Stimulated activated memory B cell treated with anti-CD40 and anti-IgM and Interleukin-4, amounts not matched to agents 10 μg/mL and 1 μg/mL and 100 μg/mL, for 72 hours (primary cell): Measurements from ENCODE around the gene CRACDL.

Experiments
- ATAC-seq: fragments of 150-1000 bp; cut with Tn5 transposase; 2 replicates; pipeline ENCODE4 v1.10.0; 2021
- H3K27ac Mint-ChIP-seq: one replicate; pipeline ENCODE4 v1.8.0; 2022; ENCODE audit warnings: mild to moderate bottlenecking, mixed read lengths
- H3K27me3 Mint-ChIP-seq: one replicate; pipeline ENCODE4 v1.8.0; 2022; ENCODE audit warnings: mixed read lengths
- H3K36me3 Mint-ChIP-seq: one replicate; pipeline ENCODE4 v1.8.0; 2022; ENCODE audit warnings: mixed read lengths
- H3K4me1 Mint-ChIP-seq: one replicate; pipeline ENCODE4 v1.8.0; 2022; ENCODE audit warnings: mixed read lengths
- H3K4me3 Mint-ChIP-seq: one replicate; pipeline ENCODE4 v1.8.0; 2022; ENCODE audit warnings: mild to moderate bottlenecking, moderate library complexity, mixed read lengths
- H3K9me3 Mint-ChIP-seq: one replicate; pipeline ENCODE4 v1.8.0; 2022; ENCODE audit warnings: mixed read lengths

The CRACDL gene

DNA sequence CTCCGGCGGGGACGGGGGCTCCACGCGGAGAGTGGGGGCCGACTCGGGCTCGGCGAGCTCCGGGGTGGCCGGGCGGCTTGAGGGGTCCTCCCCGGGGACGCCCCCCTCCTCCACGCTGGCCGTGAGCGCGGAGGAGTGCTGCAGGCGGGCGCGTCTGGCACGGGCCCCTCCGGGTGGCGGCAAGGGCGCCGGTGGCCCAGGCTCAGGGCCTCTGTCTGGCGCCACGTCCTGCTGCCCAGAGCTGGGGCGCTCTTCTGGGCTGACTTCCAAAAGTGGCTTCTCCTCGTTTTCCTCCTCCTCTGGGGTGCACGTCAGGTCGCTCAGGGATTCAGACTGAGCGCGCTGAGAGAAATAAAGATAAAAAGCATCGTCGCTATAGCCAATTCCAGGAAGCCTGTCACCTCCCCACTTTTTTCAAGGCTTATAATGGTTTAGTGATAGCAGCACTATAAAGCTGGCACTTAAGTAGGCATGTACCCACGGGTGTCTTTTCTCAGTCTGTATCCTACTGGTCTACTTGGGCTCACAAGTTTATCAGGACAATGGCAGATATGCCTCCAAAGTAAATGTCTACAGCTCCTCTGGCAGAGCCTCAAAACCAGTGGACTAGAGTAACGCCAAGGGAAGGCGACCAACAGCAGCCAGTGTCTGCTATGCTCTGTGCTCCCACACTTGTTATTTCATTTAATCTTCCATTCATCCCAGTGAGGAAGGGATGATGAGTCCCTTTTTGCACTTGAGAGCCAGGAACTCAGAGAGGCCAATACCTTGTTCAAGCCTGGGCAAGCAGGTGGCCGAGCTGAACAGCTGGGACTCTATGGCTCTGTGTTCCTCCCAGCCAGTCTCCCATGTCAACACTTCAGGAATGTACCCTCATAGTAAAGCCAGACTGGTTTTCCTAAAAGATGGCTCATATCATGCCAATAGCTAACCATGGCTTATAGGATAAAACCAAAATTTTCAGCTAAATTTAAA lies 112.5 kb downstream of the CRACDL start:
- peaks cover 12% of the 10 kb centered on the region for H3K4me1 Mint-ChIP-seq
- peak overlapping the region; percentile 44 for H3K4me3 Mint-ChIP-seq
- no peaks in the 10 kb centered on the region for H3K36me3 Mint-ChIP-seq
- H3K27me3 Mint-ChIP-seq, result no peaks in the 10 kb centered on the region
- H3K27ac Mint-ChIP-seq, result peak overlapping the region; percentile 57
- no peaks in the 10 kb centered on the region for H3K9me3 Mint-ChIP-seq
- ATAC-seq, result peak; percentile 31

DNA sequence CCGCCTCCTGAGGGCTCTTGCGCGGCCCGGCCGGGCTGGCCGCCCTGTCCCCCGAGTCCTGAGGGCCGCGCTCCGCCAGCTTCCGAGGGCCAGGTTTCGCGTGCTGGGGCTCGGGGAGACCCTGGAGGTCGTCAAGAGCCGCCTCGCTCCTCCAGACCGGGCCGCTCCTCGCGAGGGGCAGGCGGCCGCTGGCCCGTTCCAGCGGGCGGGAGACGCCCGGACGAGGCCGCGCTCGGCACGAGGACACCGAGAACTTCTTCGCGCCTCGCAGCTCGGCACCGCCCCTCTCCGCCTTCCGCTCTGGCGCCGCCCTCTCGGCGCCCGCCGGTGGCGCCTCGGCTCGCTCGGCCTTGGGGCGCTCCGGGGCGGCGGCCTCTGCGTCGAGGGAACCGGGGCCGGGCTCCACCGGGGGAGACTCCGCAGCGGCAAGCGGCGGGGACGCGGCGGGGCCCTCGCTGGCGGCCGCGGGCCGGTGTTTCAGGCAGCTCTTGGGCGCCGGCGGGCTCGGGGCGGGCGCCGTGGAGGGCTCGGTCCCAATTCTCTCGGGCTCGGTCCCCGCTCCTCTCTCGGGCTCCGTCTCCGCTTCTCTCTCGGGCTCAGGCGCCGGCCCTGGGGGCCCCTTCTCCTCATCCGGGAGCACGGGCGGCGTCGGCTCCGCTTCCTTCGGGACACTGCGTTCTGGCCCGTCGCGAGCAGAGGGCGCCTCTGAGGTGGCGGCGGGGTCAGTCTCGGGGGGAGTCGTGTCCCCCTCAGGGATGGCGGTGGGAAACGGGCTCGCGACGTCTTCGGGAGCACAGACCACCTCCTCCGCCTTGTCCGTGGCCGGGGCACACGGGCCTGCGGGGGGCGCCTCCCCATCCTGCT lies 113.5 kb downstream of the CRACDL start:
- no peak overlapping the region for H3K27ac Mint-ChIP-seq
- peaks cover 12% of the 10 kb centered on the region for H3K4me1 Mint-ChIP-seq
- no peaks in the 10 kb centered on the region for H3K36me3 Mint-ChIP-seq
- H3K9me3 Mint-ChIP-seq, result no peaks in the 10 kb centered on the region
- no peaks in the 10 kb centered on the region for H3K27me3 Mint-ChIP-seq
- H3K4me3 Mint-ChIP-seq, result peak overlapping the region; percentile 73
- peak; percentile 60 for ATAC-seq

DNA sequence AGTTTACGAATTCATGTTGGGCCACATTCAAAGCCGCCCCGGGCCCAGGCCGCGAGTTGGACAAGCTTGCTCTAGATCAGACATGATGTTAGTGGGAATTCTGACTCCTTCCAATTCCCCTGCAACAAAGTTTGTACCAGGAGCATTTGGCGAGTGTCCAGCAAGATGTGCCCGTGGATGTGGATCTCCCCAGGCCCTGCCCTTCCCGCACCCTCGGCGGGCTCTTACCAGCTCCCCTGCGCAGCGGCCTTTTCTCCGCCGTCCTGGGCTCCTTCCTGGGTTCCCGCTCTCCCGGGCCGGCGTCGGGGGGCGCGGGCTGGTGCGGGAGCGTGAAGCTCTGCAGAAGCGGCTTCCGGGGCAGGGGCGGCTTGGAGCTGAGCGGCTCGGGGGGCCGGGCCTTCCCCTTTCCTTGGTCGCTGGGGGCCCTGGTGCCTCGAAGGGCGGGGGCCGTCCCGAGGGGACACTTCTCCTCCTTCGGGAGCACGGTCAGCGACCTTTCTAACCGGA lies 114.3 kb downstream of the CRACDL start:
- Mint-ChIP-seq H3K27me3 (peaks cover 1% of the 10 kb centered on the region), H3K27ac (no peak overlapping the region), H3K9me3 (no peaks in the 10 kb centered on the region), H3K4me1 (peaks cover 12% of the 10 kb centered on the region), H3K4me3 (no peak overlapping the region), H3K36me3 (no peaks in the 10 kb centered on the region)
- no peak for ATAC-seq

DNA sequence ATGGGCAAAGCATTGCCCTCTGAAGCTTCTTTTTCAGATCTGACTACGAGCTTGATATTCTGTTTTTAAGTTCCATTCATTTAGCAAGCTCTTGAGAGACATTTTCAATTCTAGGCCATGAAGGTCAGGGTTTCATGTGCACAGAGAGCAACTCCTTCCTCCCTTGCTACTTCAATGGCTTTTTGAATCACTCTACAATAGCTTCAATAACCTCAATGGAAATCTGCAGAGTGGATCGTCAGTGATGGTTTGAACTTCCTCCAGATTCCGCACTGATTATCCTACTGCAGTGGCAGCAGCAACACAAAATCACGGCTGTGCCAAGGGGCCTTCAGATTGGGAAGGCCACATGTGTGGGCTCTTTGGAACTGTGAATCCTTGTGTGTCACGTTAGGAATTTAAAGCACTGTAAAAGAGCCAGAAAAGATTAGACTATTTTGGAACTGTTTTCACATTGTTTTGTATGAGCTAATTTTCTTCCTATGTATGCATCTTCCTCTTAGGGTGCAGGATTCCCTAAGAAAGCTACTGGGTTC lies 116.7 kb downstream of the CRACDL start:
- Mint-ChIP-seq H3K9me3 (no peaks in the 10 kb centered on the region), H3K27ac (no peak overlapping the region), H3K4me3 (no peak overlapping the region), H3K4me1 (peaks cover 10% of the 10 kb centered on the region), H3K36me3 (no peaks in the 10 kb centered on the region), H3K27me3 (peaks cover 17% of the 10 kb centered on the region)
- no peak for ATAC-seq

DNA sequence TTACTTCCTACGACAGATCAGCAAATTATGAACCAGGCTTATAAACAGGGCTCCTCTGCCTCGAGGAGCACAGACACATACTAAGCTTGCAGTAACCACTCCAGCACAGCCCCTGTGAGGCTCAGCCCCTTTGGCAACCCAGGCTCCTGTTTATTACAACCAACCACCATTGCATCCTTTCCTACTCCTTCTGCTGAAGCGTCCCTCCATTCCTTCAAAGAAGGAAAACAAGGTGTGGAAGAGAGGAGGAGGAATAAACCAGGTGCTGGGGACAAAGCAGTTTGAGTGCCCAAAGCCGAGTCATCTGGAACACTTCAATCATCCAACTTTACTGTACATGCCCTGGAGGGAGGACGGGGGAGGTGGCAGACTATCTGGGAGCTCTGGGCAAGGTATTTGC lies 117.9 kb downstream of the CRACDL start:
- Mint-ChIP-seq H3K9me3 (no peaks in the 10 kb centered on the region), H3K36me3 (no peaks in the 10 kb centered on the region), H3K27ac (no peak overlapping the region), H3K4me3 (no peak overlapping the region), H3K27me3 (peaks cover 17% of the 10 kb centered on the region), H3K4me1 (no peaks in the 10 kb centered on the region)
- ATAC-seq, result no peak

DNA sequence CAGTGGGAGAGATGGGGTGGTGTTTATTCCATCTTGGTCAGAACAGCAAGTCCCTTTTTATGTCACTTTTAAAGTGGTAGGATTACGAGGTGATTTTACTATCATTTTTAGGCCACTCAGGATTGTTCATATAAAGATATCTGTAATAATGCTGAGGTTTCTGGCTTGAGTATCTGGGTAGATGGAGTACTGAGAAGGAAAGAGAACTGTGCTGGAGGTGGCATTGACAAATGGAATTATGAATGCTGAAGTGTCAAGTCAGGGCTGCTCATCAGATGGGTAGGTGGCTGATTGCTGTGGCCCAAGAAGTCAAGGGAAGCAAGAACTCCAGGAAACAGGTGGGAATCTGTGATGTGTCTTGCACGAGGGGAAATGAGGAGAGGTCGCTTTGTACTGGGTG lies 119.7 kb downstream of the CRACDL start:
- H3K27me3 Mint-ChIP-seq, result peaks cover 17% of the 10 kb centered on the region
- no peak overlapping the region for H3K27ac Mint-ChIP-seq
- no peaks in the 10 kb centered on the region for H3K4me1 Mint-ChIP-seq
- H3K36me3 Mint-ChIP-seq, result no peaks in the 10 kb centered on the region
- no peak overlapping the region for H3K4me3 Mint-ChIP-seq
- no peaks in the 10 kb centered on the region for H3K9me3 Mint-ChIP-seq
- ATAC-seq, result no peak

DNA sequence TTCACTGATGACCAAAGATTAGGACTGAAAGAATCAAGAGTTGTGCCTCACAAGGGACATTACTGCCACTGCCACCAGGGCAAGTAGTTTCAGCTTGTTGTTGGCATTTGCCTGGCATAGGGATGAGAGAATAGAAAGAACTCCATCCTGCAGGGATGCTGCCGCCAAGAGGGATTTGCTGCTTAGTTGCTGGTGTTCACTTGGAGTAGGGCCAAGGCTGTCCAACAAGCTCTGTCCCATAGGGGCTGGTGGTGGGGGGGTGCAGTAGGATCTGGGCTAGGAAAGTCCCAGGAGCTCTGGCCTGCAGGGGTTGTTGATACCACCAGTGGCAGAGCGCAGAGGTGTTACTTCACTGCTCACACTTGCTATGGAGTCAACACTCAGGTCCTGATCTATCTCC lies 120.2 kb downstream of the CRACDL start:
- Mint-ChIP-seq H3K27me3 (peaks cover 19% of the 10 kb centered on the region), H3K36me3 (no peaks in the 10 kb centered on the region), H3K9me3 (no peaks in the 10 kb centered on the region), H3K27ac (no peak overlapping the region), H3K4me1 (no peaks in the 10 kb centered on the region), H3K4me3 (no peak overlapping the region)
- ATAC-seq, result no peak

DNA sequence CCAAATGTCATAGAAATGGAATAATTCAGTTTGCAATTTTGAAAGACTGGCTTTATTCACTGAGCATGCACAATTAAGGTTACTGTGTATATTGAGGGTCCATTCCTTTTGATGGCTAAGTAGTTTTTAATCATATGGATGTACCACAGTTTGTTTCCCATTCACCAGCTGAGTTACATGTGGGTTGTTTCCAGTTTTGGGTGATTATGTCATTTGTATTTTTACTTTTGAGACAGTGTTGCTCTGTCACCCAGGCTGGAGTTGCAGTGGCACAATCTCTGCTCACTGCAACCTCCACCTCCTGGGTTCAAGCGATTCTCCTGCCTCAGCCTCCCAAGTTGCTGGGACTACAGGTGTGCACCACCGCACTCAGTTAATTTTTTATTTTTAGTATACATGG lies 124.3 kb downstream of the CRACDL start:
- ATAC-seq, result no peak
- Mint-ChIP-seq H3K27ac (no peak overlapping the region), H3K4me3 (no peak overlapping the region), H3K27me3 (peaks cover 43% of the 10 kb centered on the region), H3K9me3 (no peaks in the 10 kb centered on the region), H3K4me1 (no peaks in the 10 kb centered on the region), H3K36me3 (no peaks in the 10 kb centered on the region)

DNA sequence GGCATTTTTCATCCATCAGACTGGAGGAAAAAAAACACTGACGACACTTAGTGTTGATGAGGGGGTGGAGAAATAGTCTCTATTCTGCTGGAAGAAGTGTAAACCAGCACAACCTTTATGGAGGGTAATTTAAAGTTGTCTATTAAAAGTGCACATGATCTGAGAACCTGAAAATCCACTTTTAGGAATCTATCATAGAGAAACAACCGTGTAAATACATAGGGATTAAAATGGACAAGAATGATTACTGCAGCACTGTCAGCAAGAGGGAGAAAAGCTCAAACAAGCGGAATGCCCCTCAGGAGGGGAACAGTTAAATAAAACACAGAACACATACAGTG lies 125.5 kb downstream of the CRACDL start:
- H3K36me3 Mint-ChIP-seq, result no peaks in the 10 kb centered on the region
- H3K4me1 Mint-ChIP-seq, result no peaks in the 10 kb centered on the region
- peaks cover 31% of the 10 kb centered on the region for H3K27me3 Mint-ChIP-seq
- no peaks in the 10 kb centered on the region for H3K9me3 Mint-ChIP-seq
- no peak for ATAC-seq
- no peak overlapping the region for H3K27ac Mint-ChIP-seq
- H3K4me3 Mint-ChIP-seq, result no peak overlapping the region

DNA sequence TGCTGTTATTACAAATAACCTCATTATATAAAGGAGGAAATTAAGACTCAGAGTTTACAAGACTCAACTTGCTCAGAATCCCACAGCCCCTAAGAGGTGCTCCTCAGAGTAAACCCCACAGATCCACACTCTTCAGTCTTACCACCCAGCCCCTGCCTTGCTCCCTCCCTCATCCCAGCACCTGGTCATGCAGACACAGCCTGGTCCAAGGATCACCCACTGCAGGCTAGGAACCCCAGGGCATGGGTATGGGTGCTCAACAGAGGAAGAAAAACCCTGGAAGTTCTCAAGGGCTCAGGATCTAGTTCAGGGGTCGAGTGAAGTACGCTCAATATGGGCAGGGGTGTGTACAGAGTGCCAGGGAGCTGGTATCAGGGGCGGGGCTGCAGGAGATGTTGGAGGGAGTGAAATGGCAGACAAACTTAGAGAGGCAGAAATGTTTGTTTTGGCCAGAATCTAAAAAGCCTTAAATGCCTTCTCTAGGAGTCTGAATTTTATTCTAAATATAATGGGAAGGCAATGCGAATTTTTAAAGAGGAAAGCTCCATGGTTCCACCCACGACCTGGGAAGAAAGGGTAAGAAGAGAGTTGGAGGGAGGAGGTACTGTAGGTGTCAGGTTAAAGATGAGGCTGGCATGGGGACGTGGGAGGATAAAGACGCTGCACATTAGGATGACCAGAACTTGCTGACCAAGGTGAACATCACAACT lies 126.0 kb downstream of the CRACDL start:
- ATAC-seq, result no peak
- Mint-ChIP-seq H3K9me3 (no peaks in the 10 kb centered on the region), H3K27me3 (peaks cover 26% of the 10 kb centered on the region), H3K4me1 (no peaks in the 10 kb centered on the region), H3K27ac (no peak overlapping the region), H3K4me3 (no peak overlapping the region), H3K36me3 (no peaks in the 10 kb centered on the region)

DNA sequence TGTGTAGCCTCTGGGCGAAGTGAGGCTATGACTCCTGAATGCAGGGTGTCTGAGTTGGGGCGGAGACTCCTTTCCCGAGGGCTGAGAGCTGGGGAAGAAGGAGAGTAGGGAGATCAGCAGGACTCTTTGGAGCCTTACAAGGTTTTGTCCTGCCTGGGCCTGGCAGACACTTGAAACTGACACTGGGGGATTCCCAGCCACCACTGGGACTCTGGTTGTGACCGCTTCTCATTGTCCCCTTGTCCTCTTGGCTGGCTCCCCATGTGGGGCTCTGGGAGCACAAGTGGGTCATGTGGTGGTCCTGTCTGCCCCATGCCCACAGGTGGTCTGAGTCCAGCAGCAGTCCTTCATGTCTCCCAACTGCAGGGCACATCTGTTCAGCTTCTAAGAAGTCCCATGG lies 126.9 kb downstream of the CRACDL start:
- Mint-ChIP-seq H3K27me3 (peaks cover 26% of the 10 kb centered on the region), H3K4me1 (no peaks in the 10 kb centered on the region), H3K4me3 (no peak overlapping the region), H3K9me3 (no peaks in the 10 kb centered on the region), H3K27ac (no peak overlapping the region), H3K36me3 (no peaks in the 10 kb centered on the region)
- no peak for ATAC-seq

DNA sequence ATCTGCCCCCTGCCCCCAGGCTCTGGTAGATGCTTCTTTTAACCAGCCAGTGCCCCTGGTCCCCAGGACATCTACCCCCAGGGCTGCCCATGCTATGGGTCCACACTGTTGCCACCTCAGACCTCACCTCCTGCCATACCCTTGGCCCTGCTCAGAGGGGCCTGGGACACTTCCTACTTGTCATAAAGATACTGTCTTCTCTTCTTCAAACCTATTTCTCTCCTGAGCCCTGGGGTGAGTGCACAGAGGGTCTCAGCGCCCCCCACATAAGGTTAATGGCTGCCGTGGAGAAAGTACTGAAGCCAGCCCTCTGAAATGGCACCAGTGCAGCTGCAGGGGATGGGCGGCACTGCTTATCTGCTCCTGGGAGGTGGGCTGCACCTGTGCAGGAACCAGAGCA lies 127.5 kb downstream of the CRACDL start:
- Mint-ChIP-seq H3K4me1 (no peaks in the 10 kb centered on the region), H3K27me3 (peaks cover 26% of the 10 kb centered on the region), H3K4me3 (no peak overlapping the region), H3K36me3 (no peaks in the 10 kb centered on the region), H3K27ac (no peak overlapping the region), H3K9me3 (no peaks in the 10 kb centered on the region)
- ATAC-seq, result no peak

DNA sequence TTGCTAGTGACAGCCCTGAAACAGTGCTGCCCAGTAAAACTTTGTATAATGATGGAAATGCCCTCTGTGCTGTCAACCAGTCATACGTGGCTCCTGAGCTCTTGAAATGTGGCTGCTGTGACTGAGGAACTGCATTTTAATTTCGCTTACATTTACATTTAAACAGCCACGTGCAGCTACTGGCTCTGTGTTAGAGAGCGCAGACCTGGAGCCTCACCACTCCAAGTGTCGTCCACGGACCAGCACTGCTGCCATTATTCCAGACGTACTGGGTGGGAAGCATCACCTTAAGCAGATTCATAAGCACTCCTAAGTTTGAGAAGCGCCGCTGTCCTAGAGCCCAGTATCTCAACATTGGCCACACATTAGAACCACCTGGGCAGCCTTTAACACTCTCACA lies 128.1 kb downstream of the CRACDL start:
- H3K27me3 Mint-ChIP-seq, result peaks cover 26% of the 10 kb centered on the region
- ATAC-seq, result no peak
- H3K4me3 Mint-ChIP-seq, result no peak overlapping the region
- H3K36me3 Mint-ChIP-seq, result no peaks in the 10 kb centered on the region
- no peaks in the 10 kb centered on the region for H3K4me1 Mint-ChIP-seq
- no peaks in the 10 kb centered on the region for H3K9me3 Mint-ChIP-seq
- H3K27ac Mint-ChIP-seq, result no peak overlapping the region

DNA sequence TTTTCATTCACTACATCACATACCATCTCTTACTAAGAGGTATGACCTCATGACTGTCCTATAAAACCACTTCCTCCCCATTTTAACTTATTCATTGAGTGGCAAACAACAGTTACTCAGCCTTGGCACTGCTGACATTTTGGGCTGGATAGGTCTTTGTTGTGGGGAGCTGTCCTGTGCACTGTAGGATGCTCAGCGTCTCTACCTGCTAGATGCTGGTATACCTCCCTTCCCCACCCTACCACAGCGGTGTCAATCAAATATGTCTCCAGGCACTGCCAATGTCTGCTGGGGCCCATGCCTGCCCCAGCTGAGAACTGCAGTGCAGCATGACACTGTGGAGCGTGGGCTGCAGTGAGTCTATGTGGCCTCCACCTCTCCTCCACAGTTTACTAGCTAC lies 128.8 kb downstream of the CRACDL start:
- H3K36me3 Mint-ChIP-seq, result no peaks in the 10 kb centered on the region
- peaks cover 26% of the 10 kb centered on the region for H3K27me3 Mint-ChIP-seq
- H3K4me1 Mint-ChIP-seq, result no peaks in the 10 kb centered on the region
- H3K4me3 Mint-ChIP-seq, result no peak overlapping the region
- H3K9me3 Mint-ChIP-seq, result no peaks in the 10 kb centered on the region
- no peak overlapping the region for H3K27ac Mint-ChIP-seq
- ATAC-seq, result no peak

DNA sequence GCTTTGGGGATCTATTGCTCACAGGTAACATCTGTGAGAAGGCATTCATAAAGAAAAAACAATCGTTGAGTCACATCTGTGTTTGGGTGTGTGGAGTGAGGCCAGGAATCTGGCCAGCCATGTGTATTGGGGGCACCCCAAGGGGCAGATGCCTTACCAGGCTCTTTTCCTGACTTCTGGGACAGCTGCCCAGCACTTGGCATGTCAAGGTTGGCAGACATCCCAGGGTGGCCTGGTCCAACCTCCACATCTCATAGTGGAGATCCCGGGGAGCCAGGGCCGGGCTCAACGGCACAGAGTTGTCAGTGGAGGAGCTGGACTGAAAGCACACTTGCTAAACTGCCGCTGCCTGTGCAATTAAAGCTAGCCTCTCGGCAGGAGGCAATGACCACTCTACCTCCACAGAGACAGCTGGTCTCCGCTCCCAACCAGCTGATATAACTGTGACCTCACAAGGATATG lies 129.8 kb downstream of the CRACDL start:
- Mint-ChIP-seq H3K27ac (no peak overlapping the region), H3K36me3 (no peaks in the 10 kb centered on the region), H3K4me1 (no peaks in the 10 kb centered on the region), H3K4me3 (no peak overlapping the region), H3K27me3 (peaks cover 26% of the 10 kb centered on the region), H3K9me3 (no peaks in the 10 kb centered on the region)
- no peak for ATAC-seq
